ENCODE results near the gene GPANK1. TPM values are rescaled to one million over a fixed set of nuclear protein-coding genes. Genes with fewer than 3 reads are reported as not detected.
"Not testable (repeated sequence)": the region's sequence is repeated elsewhere in the genome, so short reads cannot be mapped to it uniquely, and the experiment has no call there.

Gene GPANK1
- total RNA-seq, 1 donor from 2014 or later: 10.0 TPM

- Histone ChIP-seq H3K27me3 (ENCODE audit: control insufficient read depth, insufficient read depth, low read length) (no peaks in the 10 kb centered on the region), H3K4me3 (ENCODE audit: low read depth, low read length) (no peak overlapping the region), H3K36me3 (ENCODE audit: control insufficient read depth, insufficient read depth, low read length) (no peaks in the 10 kb centered on the region)
- TF ChIP-seq CTCF (IDR thresholded peaks at IDR 0.05; ENCODE audit: insufficient read depth, low read length, severe bottlenecking): no peak
- FAIRE-seq (no peak), DNase-seq (ENCODE audit: low read depth) (no peak)
These were observed 45.9 kb upstream of the GPANK1 start for GRCh38 chr6:31710523-31711219.

GRCh38 chr6:31709157-31709556 is 44.4 kb upstream of the GPANK1 start:
- H3K36me3 ChIP-seq (ENCODE audit: control insufficient read depth, insufficient read depth, low read length); H3K4me3 ChIP-seq (ENCODE audit: low read depth, low read length); H3K27me3 ChIP-seq (ENCODE audit: control insufficient read depth, insufficient read depth, low read length); FAIRE-seq; DNase-seq (ENCODE audit: low read depth): not testable (repeated sequence)

- Histone ChIP-seq H3K4me3 (ENCODE audit: low read depth, low read length) (no peak overlapping the region), H3K27me3 (ENCODE audit: control insufficient read depth, insufficient read depth, low read length) (no peaks in the 10 kb centered on the region), H3K36me3 (ENCODE audit: control insufficient read depth, insufficient read depth, low read length) (no peaks in the 10 kb centered on the region)
- no peak for FAIRE-seq
- DNase-seq (ENCODE audit: low read depth): no peak
- TF ChIP-seq CTCF (IDR thresholded peaks at IDR 0.05; ENCODE audit: insufficient read depth, low read length, severe bottlenecking): no peak
These were observed 43.4 kb upstream of the GPANK1 start for GRCh38 chr6:31708224-31708623.

GRCh38 chr6:31707701-31708100 is 42.9 kb upstream of the GPANK1 start:
- TF ChIP-seq CTCF (IDR thresholded peaks at IDR 0.05; ENCODE audit: insufficient read depth, low read length, severe bottlenecking): no peak
- H3K4me3 ChIP-seq (ENCODE audit: low read depth, low read length): no peak overlapping the region
- DNase-seq (ENCODE audit: low read depth): no peak
- H3K27me3 ChIP-seq (ENCODE audit: control insufficient read depth, insufficient read depth, low read length): no peaks in the 10 kb centered on the region
- H3K36me3 ChIP-seq (ENCODE audit: control insufficient read depth, insufficient read depth, low read length): no peaks in the 10 kb centered on the region
- FAIRE-seq: no peak

- TF ChIP-seq CTCF (IDR thresholded peaks at IDR 0.05; ENCODE audit: insufficient read depth, low read length, severe bottlenecking): no peak
- Histone ChIP-seq H3K36me3 (ENCODE audit: control insufficient read depth, insufficient read depth, low read length) (no peaks in the 10 kb centered on the region), H3K27me3 (ENCODE audit: control insufficient read depth, insufficient read depth, low read length) (no peaks in the 10 kb centered on the region), H3K4me3 (ENCODE audit: low read depth, low read length) (no peak within 1 kb of the TSS)
- DNase-seq (ENCODE audit: low read depth): no peak
- no peak for FAIRE-seq
These were observed 41.8 kb upstream of the GPANK1 start, which contains the start of gene LY6G6F for GRCh38 chr6:31706599-31706998. Gene LY6G6F, plus strand, starts transcription at chr6:31706866. Its CDS starts 41 bp downstream, at chr6:31706907.

GRCh38 chr6:31705931-31706330 is 41.1 kb upstream of the GPANK1 start:
- TF ChIP-seq CTCF (IDR thresholded peaks at IDR 0.05; ENCODE audit: insufficient read depth, low read length, severe bottlenecking): no peak
- DNase-seq (ENCODE audit: low read depth) (no peak), FAIRE-seq (no peak)
- Histone ChIP-seq H3K36me3 (ENCODE audit: control insufficient read depth, insufficient read depth, low read length) (peaks cover under 1% of the 10 kb centered on the region), H3K4me3 (ENCODE audit: low read depth, low read length) (no peak overlapping the region), H3K27me3 (ENCODE audit: control insufficient read depth, insufficient read depth, low read length) (no peaks in the 10 kb centered on the region)
